Measurements from ENCODE around the gene OR51T1. TPM values are rescaled to one million over a fixed set of nuclear protein-coding genes. Genes with fewer than 3 reads are reported as not detected.

Gene OR51T1
- total and polyA plus RNA-seq, 2 donors (not counting 1 experiment from before 2014, with no cell fraction given): not detected

- H3K27me3 Mint-ChIP-seq: no peaks in the 10 kb centered on the region
- no peaks in the 10 kb centered on the region for H3K9me3 Mint-ChIP-seq (ENCODE audit: insufficient read depth)
- no peak overlapping the region for H3K9ac ChIP-seq (ENCODE audit: low read length)
- no peak overlapping the region for H2AFZ ChIP-seq (ENCODE audit: insufficient read depth, low read depth, low read length, poor library complexity, severe bottlenecking)
- H3K79me2 ChIP-seq (ENCODE audit: control insufficient read depth, insufficient read depth, low read length): no peaks in the 10 kb centered on the region
- no peaks in the 10 kb centered on the region for H3K4me1 ChIP-seq (ENCODE audit: control insufficient read depth in 2 of 2, insufficient read depth in 2 of 2, low read length in 2 of 2)
- no peak overlapping the region for H3K4me2 ChIP-seq (replicated peaks; ENCODE audit: low read depth, low read length, poor library complexity, severe bottlenecking)
- H3K27ac Mint-ChIP-seq: no peak overlapping the region
- intact Hi-C loops (cut with micrococcal nuclease): no loop called here
- no peak overlapping the region for H3K4me3 Mint-ChIP-seq
- no peaks in the 10 kb centered on the region for H3K27me3 ChIP-seq (replicated peaks in 1 of 4; ENCODE audit: control extremely low read depth in 1 of 4, control insufficient read depth in 3 of 4, insufficient read depth in 4 of 4, low read length in 3 of 4)
- no peaks in the 10 kb centered on the region for H3K4me1 Mint-ChIP-seq
- H3K36me3 ChIP-seq (replicated peaks in 1 of 2; ENCODE audit: control extremely low read depth in 1 of 2, control insufficient read depth in 1 of 2, extremely low read depth in 1 of 2, insufficient read depth in 2 of 2, low read length in 1 of 2): no peaks in the 10 kb centered on the region
- H4K20me1 ChIP-seq (ENCODE audit: control insufficient read depth, insufficient read depth, low read length, poor library complexity, severe bottlenecking): no peaks in the 10 kb centered on the region
- DNase-seq (no peak), ATAC-seq (ENCODE audit: low read depth) (no peak)
- CTCF ChIA-PET: no interaction called here
- H3K27ac ChIP-seq (ENCODE audit: low read length in 2 of 2): no peak overlapping the region
- POLR2A ChIA-PET: no interaction called here
- TF ChIP-seq EZH2 (IDR thresholded peaks at IDR 0.05; ENCODE audit: borderline replicate concordance, insufficient read depth, low read depth, low read length, poor library complexity, severe bottlenecking): no peak
- TF ChIP-seq, protein P1, sequence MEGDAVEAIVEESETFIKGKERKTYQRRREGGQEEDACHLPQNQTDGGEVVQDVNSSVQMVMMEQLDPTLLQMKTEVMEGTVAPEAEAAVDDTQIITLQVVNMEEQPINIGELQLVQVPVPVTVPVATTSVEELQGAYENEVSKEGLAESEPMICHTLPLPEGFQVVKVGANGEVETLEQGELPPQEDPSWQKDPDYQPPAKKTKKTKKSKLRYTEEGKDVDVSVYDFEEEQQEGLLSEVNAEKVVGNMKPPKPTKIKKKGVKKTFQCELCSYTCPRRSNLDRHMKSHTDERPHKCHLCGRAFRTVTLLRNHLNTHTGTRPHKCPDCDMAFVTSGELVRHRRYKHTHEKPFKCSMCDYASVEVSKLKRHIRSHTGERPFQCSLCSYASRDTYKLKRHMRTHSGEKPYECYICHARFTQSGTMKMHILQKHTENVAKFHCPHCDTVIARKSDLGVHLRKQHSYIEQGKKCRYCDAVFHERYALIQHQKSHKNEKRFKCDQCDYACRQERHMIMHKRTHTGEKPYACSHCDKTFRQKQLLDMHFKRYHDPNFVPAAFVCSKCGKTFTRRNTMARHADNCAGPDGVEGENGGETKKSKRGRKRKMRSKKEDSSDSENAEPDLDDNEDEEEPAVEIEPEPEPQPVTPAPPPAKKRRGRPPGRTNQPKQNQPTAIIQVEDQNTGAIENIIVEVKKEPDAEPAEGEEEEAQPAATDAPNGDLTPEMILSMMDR (IDR thresholded peaks at IDR 0.05): no peak
- no peaks in the 10 kb centered on the region for H3K9me3 ChIP-seq (ENCODE audit: control extremely low read depth in 1 of 3, control insufficient read depth in 2 of 3, insufficient read depth in 1 of 3, low read length in 2 of 3)
- no peak overlapping the region for H3K4me3 ChIP-seq (ENCODE audit: control extremely low read depth in 1 of 5, extremely low read depth in 1 of 5, insufficient read depth in 1 of 5, low read depth in 2 of 5, low read length in 4 of 5)
Observed at GRCh38 chr11:4862447-4863236, 19.1 kb upstream of the OR51T1 start.

DNA sequence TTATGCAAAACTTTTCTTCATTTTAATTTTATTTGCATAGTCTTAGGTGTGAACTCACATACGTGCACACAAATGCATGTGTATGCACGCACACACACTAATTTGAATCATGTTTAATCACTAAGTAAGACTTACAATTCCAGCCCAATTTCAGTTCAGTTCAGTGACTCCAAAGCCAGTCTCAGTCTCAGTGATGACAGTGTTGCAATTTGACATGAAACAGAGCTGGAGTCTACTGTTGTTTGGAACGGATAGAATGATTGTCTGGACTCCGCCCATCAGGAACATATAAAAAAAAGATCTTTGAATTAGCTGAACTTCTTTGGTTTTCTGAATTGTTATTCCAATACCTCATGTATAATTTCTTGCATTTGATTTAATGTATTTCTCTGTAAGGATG, 17.8 kb upstream of the OR51T1 start:
- Histone ChIP-seq H3K79me2 (ENCODE audit: control insufficient read depth, insufficient read depth, low read length) (no peaks in the 10 kb centered on the region), H3K4me3 (ENCODE audit: control extremely low read depth in 1 of 5, extremely low read depth in 1 of 5, insufficient read depth in 1 of 5, low read depth in 2 of 5, low read length in 4 of 5) (no peak overlapping the region), H3K9ac (ENCODE audit: low read length) (no peak overlapping the region), H2AFZ (ENCODE audit: insufficient read depth, low read depth, low read length, poor library complexity, severe bottlenecking) (no peak overlapping the region), H4K20me1 (ENCODE audit: control insufficient read depth, insufficient read depth, low read length, poor library complexity, severe bottlenecking) (no peaks in the 10 kb centered on the region), H3K9me3 (ENCODE audit: control extremely low read depth in 1 of 3, control insufficient read depth in 2 of 3, insufficient read depth in 1 of 3, low read length in 2 of 3) (no peaks in the 10 kb centered on the region), H3K4me1 (ENCODE audit: control insufficient read depth in 2 of 2, insufficient read depth in 2 of 2, low read length in 2 of 2) (no peaks in the 10 kb centered on the region), H3K27me3 (replicated peaks in 1 of 4; ENCODE audit: control extremely low read depth in 1 of 4, control insufficient read depth in 3 of 4, insufficient read depth in 4 of 4, low read length in 3 of 4) (no peaks in the 10 kb centered on the region), H3K27ac (ENCODE audit: low read length in 2 of 2) (no peak overlapping the region), H3K4me2 (replicated peaks; ENCODE audit: low read depth, low read length, poor library complexity, severe bottlenecking) (no peak overlapping the region), H3K36me3 (replicated peaks in 1 of 2; ENCODE audit: control extremely low read depth in 1 of 2, control insufficient read depth in 1 of 2, extremely low read depth in 1 of 2, insufficient read depth in 2 of 2, low read length in 1 of 2) (no peaks in the 10 kb centered on the region)
- ChIA-PET CTCF (no interaction called here), POLR2A (no interaction called here)
- Mint-ChIP-seq H3K27me3 (no peaks in the 10 kb centered on the region), H3K9me3 (ENCODE audit: insufficient read depth) (no peaks in the 10 kb centered on the region), H3K27ac (no peak overlapping the region), H3K4me3 (no peak overlapping the region), H3K4me1 (no peaks in the 10 kb centered on the region)
- ATAC-seq (ENCODE audit: low read depth) (no peak), DNase-seq (no peak)
- WGBS (ENCODE audit: insufficient coverage): no CpG with 5 or more reads among the region's 4 CpGs
- TF ChIP-seq, protein P1 (IDR thresholded peaks at IDR 0.05): no peak
- TF ChIP-seq EZH2 (IDR thresholded peaks at IDR 0.05; ENCODE audit: borderline replicate concordance, insufficient read depth, low read depth, low read length, poor library complexity, severe bottlenecking): no peak
- intact Hi-C loops (cut with micrococcal nuclease): no loop called here

Measured in B cell (primary cell).